HEK293 (cell line): Measurements from ENCODE around the gene MPHOSPH6.

Experiments
- CTCF ChIA-PET: fragments of 350-600 bp; formaldehyde crosslinking; extraction: SDS; loops from one replicate; lab custom pipeline; 2021; ENCODE audit warnings: antibody characterized with exemption; lab: Yijun Ruan, JAX
- POLR2A ChIA-PET: fragments of 300-600 bp; formaldehyde crosslinking; extraction: SDS; loops from one replicate; lab custom pipeline; 2020; ENCODE audit warnings: antibody characterized with exemption, inconsistent platforms; lab: Yijun Ruan, JAX
- H3K27ac ChIP-seq: fragments of 200-500 bp; sonication (Bioruptor generic); 2 replicates; pipeline ENCODE4 v1.5.1; 2014; ENCODE audit warnings: low read depth, low read length, control low read depth, inconsistent platforms; ENCODE audit errors: extremely low read depth
- H3K36me3 ChIP-seq, 2 experiments: fragments of 200-500 bp in 1 of 2; sonication (Bioruptor generic) in 1 of 2; 1 replicate in 1 of 2; 2 replicates in 1 of 2; pipeline ENCODE4 v1.5.1; 2014 to 2017; ENCODE audit warnings: inconsistent platforms in 2 of 2, low read length in 2 of 2; ENCODE audit not compliant: control insufficient read depth in 2 of 2, insufficient read depth in 1 of 2
- H3K4me1 ChIP-seq: fragments of 200-500 bp; sonication (Bioruptor generic); 2 replicates; pipeline ENCODE4 v1.5.1; 2014; ENCODE audit warnings: mild to moderate bottlenecking, low read length, inconsistent platforms; ENCODE audit not compliant: control insufficient read depth, insufficient read depth
- H3K4me3 ChIP-seq: 2 replicates; pipeline ENCODE4 v1.5.1; 2011; ENCODE audit warnings: low read depth, mild to moderate bottlenecking, control low read depth, low read length, moderate library complexity
- H3K9me3 ChIP-seq: fragments of 200-500 bp; sonication (Bioruptor generic); 2 replicates; pipeline ENCODE4 v1.5.1; 2014; ENCODE audit warnings: low read depth, low read length, inconsistent platforms; ENCODE audit not compliant: control insufficient read depth, insufficient read depth
- EGR2 ChIP-seq: fragments of 450-650 bp; formaldehyde crosslinking; IDR thresholded peaks from 2 replicates; pipeline ENCODE4 v1.5.1; 2016; ENCODE audit warnings: low read depth, missing biosample characterization, missing genetic modification characterization
- GLI2 ChIP-seq: fragments of 450-650 bp; formaldehyde crosslinking; IDR thresholded peaks from 2 replicates; pipeline ENCODE4; 2017; ENCODE audit warnings: missing biosample characterization, missing genetic modification characterization, low read depth, borderline replicate concordance
- GLIS2 ChIP-seq: fragments of 450-650 bp; formaldehyde crosslinking; IDR thresholded peaks from 2 replicates; pipeline ENCODE4 v1.5.1; 2016; ENCODE audit warnings: missing biosample characterization, missing genetic modification characterization
- HOXC10 ChIP-seq: sonication (generic); formaldehyde crosslinking; IDR thresholded peaks from 2 replicates; pipeline ENCODE4 v1.8.1; 2023; ENCODE audit warnings: mild to moderate bottlenecking, missing genetic modification reagents
- KLF7 ChIP-seq: fragments of 450-650 bp; formaldehyde crosslinking; IDR thresholded peaks from 2 replicates; pipeline ENCODE4 v1.5.1; 2016; ENCODE audit warnings: missing biosample characterization, missing genetic modification characterization, borderline replicate concordance
- SCRT2 ChIP-seq: fragments of 450-650 bp; formaldehyde crosslinking; IDR thresholded peaks from 2 replicates; pipeline ENCODE4 v1.5.1; 2016; ENCODE audit warnings: missing biosample characterization, missing genetic modification characterization
- ZBTB8A ChIP-seq: fragments of 450-650 bp; formaldehyde crosslinking; IDR thresholded peaks from 2 replicates; pipeline ENCODE4 v1.5.1; 2016; ENCODE audit warnings: missing biosample characterization, missing genetic modification characterization
- ZFHX2 ChIP-seq: fragments of 450-650 bp; formaldehyde crosslinking; conservative IDR thresholded peaks from 2 replicates; pipeline ENCODE4 v1.5.1; 2016; ENCODE audit warnings: missing biosample characterization, missing genetic modification characterization
- ZNF175 ChIP-seq: fragments of 450-650 bp; formaldehyde crosslinking; IDR thresholded peaks from 2 replicates; pipeline ENCODE4 v1.5.1; 2016; ENCODE audit warnings: missing biosample characterization, missing genetic modification characterization
- ZNF19 ChIP-seq: fragments of 450-650 bp; formaldehyde crosslinking; IDR thresholded peaks from 2 replicates; pipeline ENCODE4; 2016; ENCODE audit warnings: missing biosample characterization, missing genetic modification characterization, low read depth
- ZNF221 ChIP-seq: fragments of 450-650 bp; formaldehyde crosslinking; IDR thresholded peaks from 2 replicates; pipeline ENCODE4 v1.5.1; 2017; ENCODE audit warnings: missing biosample characterization, missing genetic modification characterization, borderline replicate concordance
- ZNF292 ChIP-seq: fragments of 450-650 bp; formaldehyde crosslinking; IDR thresholded peaks from 2 replicates; pipeline ENCODE4 v1.5.1; 2016; ENCODE audit warnings: low read depth, missing biosample characterization, missing genetic modification characterization, borderline replicate concordance
- ZNF521 ChIP-seq: fragments of 450-650 bp; formaldehyde crosslinking; IDR thresholded peaks from 2 replicates; pipeline ENCODE4 v1.5.1; 2017; ENCODE audit warnings: missing biosample characterization, mild to moderate bottlenecking, missing genetic modification characterization
- ZNF600 ChIP-seq: fragments of 450-650 bp; formaldehyde crosslinking; IDR thresholded peaks from 2 replicates; pipeline ENCODE4 v1.5.1; 2016; ENCODE audit warnings: missing biosample characterization, missing genetic modification characterization
- ZNF610 ChIP-seq: fragments of 450-650 bp; formaldehyde crosslinking; IDR thresholded peaks from 2 replicates; pipeline ENCODE4 v1.5.1; 2016; ENCODE audit warnings: missing biosample characterization, missing genetic modification characterization, borderline replicate concordance
- ZNF658 ChIP-seq: fragments of 450-650 bp; formaldehyde crosslinking; IDR thresholded peaks from 2 replicates; pipeline ENCODE4; 2016; ENCODE audit warnings: missing biosample characterization, missing genetic modification characterization
- ZNF677 ChIP-seq: fragments of 450-650 bp; IDR thresholded peaks from 2 replicates; pipeline ENCODE4 v1.5.0; 2018; ENCODE audit warnings: missing biosample characterization, mild to moderate bottlenecking, missing genetic modification characterization, moderate library complexity
- ZNF701 ChIP-seq: fragments of 450-650 bp; formaldehyde crosslinking; IDR thresholded peaks from 2 replicates; pipeline ENCODE4 v1.5.1; 2016; ENCODE audit warnings: missing biosample characterization, missing genetic modification characterization
- TF ChIP-seq, protein P1 (sequence below): fragments of 450-650 bp; formaldehyde crosslinking; IDR thresholded peaks from 2 replicates; pipeline ENCODE4 v1.5.1; 2016; ENCODE audit warnings: missing biosample characterization, missing genetic modification characterization
- TF ChIP-seq, protein P2 (sequence below): fragments of 450-650 bp; formaldehyde crosslinking; IDR thresholded peaks from 2 replicates; pipeline ENCODE4 v1.5.1; 2017; ENCODE audit warnings: missing biosample characterization, missing genetic modification characterization
- TF ChIP-seq, protein P3 (sequence below): fragments of 450-650 bp; formaldehyde crosslinking; IDR thresholded peaks from 2 replicates; pipeline ENCODE4 v1.5.1; 2016; ENCODE audit warnings: missing biosample characterization, missing genetic modification characterization

The MPHOSPH6 gene

DNA sequence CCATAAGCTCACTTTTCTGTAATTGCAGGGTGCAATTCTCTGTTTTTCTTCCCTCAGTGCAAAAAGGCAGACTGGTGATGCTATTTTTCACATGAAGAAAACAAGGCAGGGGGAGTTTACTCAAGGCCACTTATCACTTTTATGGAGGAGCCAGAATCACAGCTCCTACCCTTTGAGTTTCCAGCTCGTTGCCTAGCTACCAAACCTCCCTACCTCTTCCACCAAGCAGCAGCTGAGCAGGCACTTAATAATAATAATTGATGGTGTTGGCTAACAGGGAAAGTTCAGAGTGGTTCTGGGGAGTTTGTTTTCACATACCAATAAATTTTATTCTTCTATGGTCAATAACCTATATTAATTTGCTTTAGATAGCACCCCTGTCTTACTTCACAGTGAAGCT lies 31.9 kb upstream of the MPHOSPH6 start (continued):
- TF ChIP-seq, protein P1, sequence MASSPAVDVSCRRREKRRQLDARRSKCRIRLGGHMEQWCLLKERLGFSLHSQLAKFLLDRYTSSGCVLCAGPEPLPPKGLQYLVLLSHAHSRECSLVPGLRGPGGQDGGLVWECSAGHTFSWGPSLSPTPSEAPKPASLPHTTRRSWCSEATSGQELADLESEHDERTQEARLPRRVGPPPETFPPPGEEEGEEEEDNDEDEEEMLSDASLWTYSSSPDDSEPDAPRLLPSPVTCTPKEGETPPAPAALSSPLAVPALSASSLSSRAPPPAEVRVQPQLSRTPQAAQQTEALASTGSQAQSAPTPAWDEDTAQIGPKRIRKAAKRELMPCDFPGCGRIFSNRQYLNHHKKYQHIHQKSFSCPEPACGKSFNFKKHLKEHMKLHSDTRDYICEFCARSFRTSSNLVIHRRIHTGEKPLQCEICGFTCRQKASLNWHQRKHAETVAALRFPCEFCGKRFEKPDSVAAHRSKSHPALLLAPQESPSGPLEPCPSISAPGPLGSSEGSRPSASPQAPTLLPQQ (tag by site-specific recombination) = no peak
- TF ChIP-seq ZNF292 (tag by site-specific recombination) = no peak
- TF ChIP-seq GLIS2 (tag by site-specific recombination) = no peak
- no peak for TF ChIP-seq ZNF521
- TF ChIP-seq ZNF600 (tag by site-specific recombination) = no peak
- no peak for TF ChIP-seq SCRT2 (tag by site-specific recombination)

DNA sequence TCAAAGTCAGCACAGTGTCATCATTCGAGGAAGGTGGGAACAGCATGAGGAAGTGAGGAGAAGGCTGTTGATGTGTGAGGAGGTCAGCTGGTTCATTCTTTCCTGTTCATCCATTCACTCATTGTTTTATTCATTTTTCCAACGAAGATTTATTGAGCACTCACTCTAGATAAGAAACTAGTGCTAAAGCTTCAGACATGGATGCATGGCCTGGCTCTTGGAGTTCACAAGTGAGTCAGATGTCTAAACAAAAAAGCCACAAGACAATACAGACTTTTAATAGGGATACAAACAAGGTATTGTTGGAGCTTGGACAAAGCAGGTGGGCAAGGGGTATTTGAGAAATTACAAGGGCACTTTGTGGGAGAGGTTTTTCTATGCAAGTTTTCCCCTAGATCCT lies 31.3 kb upstream of the MPHOSPH6 start:
- TF ChIP-seq ZNF175 (tag by site-specific recombination) (no peak), ZNF658 (tag by site-specific recombination) (no peak), GLI2 (no peak), ZNF677 (tag by site-specific recombination) (no peak), ZNF221 (no peak), ZNF701 (tag by site-specific recombination) (no peak), HOXC10 (no peak), ZNF610 (tag by site-specific recombination) (no peak), KLF7 (no peak), ZNF19 (no peak), ZBTB8A (tag by site-specific recombination) (no peak)
- TF ChIP-seq, protein P1 (tag by site-specific recombination) = no peak
- TF ChIP-seq, protein P2, sequence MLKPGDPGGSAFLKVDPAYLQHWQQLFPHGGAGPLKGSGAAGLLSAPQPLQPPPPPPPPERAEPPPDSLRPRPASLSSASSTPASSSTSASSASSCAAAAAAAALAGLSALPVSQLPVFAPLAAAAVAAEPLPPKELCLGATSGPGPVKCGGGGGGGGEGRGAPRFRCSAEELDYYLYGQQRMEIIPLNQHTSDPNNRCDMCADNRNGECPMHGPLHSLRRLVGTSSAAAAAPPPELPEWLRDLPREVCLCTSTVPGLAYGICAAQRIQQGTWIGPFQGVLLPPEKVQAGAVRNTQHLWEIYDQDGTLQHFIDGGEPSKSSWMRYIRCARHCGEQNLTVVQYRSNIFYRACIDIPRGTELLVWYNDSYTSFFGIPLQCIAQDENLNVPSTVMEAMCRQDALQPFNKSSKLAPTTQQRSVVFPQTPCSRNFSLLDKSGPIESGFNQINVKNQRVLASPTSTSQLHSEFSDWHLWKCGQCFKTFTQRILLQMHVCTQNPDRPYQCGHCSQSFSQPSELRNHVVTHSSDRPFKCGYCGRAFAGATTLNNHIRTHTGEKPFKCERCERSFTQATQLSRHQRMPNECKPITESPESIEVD = no peak
- no peaks in the 10 kb centered on the region for H3K4me1 ChIP-seq
- ChIA-PET POLR2A (no interaction called here), CTCF (no interaction called here)
- no peaks in the 10 kb centered on the region for H3K9me3 ChIP-seq
- no peaks in the 10 kb centered on the region for H3K36me3 ChIP-seq
- no peak overlapping the region for H3K27ac ChIP-seq
- H3K4me3 ChIP-seq = no peak overlapping the region

DNA sequence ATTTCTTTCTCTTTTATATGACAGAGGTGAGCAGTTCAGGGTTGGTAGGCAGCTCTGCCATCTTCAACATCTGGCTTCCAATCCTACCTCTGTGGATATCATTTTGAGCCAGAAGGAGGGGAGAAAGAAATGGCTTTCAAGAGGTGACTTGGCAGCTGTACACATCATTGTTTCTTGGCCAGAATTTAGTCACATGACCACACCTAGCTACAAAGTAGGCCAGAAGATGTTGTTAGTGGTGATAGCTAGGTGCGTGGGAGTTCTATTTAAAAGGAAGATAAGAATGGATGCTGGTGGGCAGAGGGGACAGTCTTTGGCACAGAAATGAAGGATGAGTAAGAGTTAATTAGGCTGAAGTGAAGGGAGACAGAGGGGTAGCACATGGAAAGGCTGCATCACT lies 29.2 kb upstream of the MPHOSPH6 start:
- CTCF ChIA-PET = interaction anchor here (0.6 kb wide), 3 partner anchors 80 to 448 kb away, joined by 3 to 4 read pairs (median 3); no protein-coding TSS in a partner anchor
- no peak overlapping the region for H3K4me3 ChIP-seq
- H3K27ac ChIP-seq = no peak overlapping the region
- no peaks in the 10 kb centered on the region for H3K36me3 ChIP-seq
- TF ChIP-seq, protein P3, sequence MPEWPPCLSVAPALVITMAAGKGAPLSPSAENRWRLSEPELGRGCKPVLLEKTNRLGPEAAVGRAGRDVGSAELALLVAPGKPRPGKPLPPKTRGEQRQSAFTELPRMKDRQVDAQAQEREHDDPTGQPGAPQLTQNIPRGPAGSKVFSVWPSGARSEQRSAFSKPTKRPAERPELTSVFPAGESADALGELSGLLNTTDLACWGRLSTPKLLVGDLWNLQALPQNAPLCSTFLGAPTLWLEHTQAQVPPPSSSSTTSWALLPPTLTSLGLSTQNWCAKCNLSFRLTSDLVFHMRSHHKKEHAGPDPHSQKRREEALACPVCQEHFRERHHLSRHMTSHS = no peak
- TF ChIP-seq ZFHX2 (0 out of 2 replicates have a peak, but pooled peaks have one; percentile 16), EGR2 (tag by site-specific recombination) (peak; percentile 48; the same call in 1 of the 2 replicates)
- TF ChIP-seq, all 188 proteins: peak for 2
- no peaks in the 10 kb centered on the region for H3K9me3 ChIP-seq
- POLR2A ChIA-PET = no interaction called here
- H3K4me1 ChIP-seq = no peaks in the 10 kb centered on the region
